GM23248 (cell line): ENCODE measurements around the gene AP5B1.

Source experiments
- EZH2 ChIP-seq: fragments of 200-600 bp; sonication (generic); IDR thresholded peaks from 2 replicates; pipeline ENCODE4 v1.6.1; 2018; ENCODE audit warnings: antibody characterized with exemption, mild to moderate bottlenecking; ENCODE audit not compliant: insufficient read depth, poor library complexity, severe bottlenecking
- EZH2phosphoT487 ChIP-seq: fragments of 200-600 bp; sonication (generic); IDR thresholded peaks from 2 replicates; pipeline ENCODE4 v1.6.1; 2018; ENCODE audit warnings: antibody characterized with exemption, moderate library complexity, mild to moderate bottlenecking, low read depth; ENCODE audit not compliant: insufficient read depth

- TF ChIP-seq EZH2 (no peak), EZH2phosphoT487 (no peak)
Observed at GRCh38 chr11:65770951-65771567, 9.7 kb downstream of the AP5B1 start.
